Liver (tissue), 9 donors: ENCODE data around the gene FARP1. TPM values are rescaled to one million over a fixed set of nuclear protein-coding genes. Genes with fewer than 3 reads are reported as not detected.

Experiments used
- DNase-seq: peaks from one replicate; pipeline ENCODE4 v3.0.0-alpha.2; 2017; ENCODE audit warnings: low spot score
- H3K27ac ChIP-seq, 2 donors: one replicate each; pipeline ENCODE4 v1.7.0; 2013; ENCODE audit warnings: inconsistent platforms in 2 of 2, low read length in 2 of 2, control low read depth in 1 of 2, low read depth in 1 of 2, mild to moderate bottlenecking in 1 of 2
- H3K27me3 ChIP-seq, 4 donors: one replicate each; pipeline versions ENCODE4 v1.6.1 to v1.7.0; 2013; ENCODE audit warnings: low read length in 3 of 4, inconsistent platforms in 1 of 4, mild to moderate bottlenecking in 1 of 4, moderate library complexity in 1 of 4; ENCODE audit not compliant: control insufficient read depth in 4 of 4, insufficient read depth in 4 of 4
- H3K36me3 ChIP-seq, 4 donors: one replicate each; pipeline versions ENCODE4 v1.6.1 to v1.7.0; 2013; ENCODE audit warnings: low read length in 3 of 4, mild to moderate bottlenecking in 3 of 4, low read depth in 1 of 4, moderate library complexity in 1 of 4; ENCODE audit not compliant: control insufficient read depth in 4 of 4, insufficient read depth in 3 of 4
- H3K4me1 ChIP-seq, 4 donors: one replicate each; pipeline versions ENCODE4 v1.6.1 to v1.7.0; 2013; ENCODE audit warnings: low read length in 3 of 4, mild to moderate bottlenecking in 3 of 4, moderate library complexity in 1 of 4; ENCODE audit not compliant: control insufficient read depth in 4 of 4, insufficient read depth in 4 of 4
- H3K4me3 ChIP-seq, 3 donors: one replicate each; pipeline versions ENCODE4 v1.6.1 to v1.7.0; 2013; ENCODE audit warnings: low read length in 3 of 3, control low read depth in 1 of 3, low read depth in 1 of 3, mild to moderate bottlenecking in 1 of 3
- H3K9ac ChIP-seq, 2 donors: one replicate each; pipeline ENCODE4 v1.7.0; 2013; ENCODE audit warnings: low read length in 2 of 2, mild to moderate bottlenecking in 2 of 2, moderate library complexity in 2 of 2, control low read depth in 1 of 2, low read depth in 1 of 2
- H3K9me3 ChIP-seq, 4 donors: one replicate each; pipeline versions ENCODE4 v1.6.1 to v1.7.0; 2013; ENCODE audit warnings: low read length in 3 of 4; ENCODE audit not compliant: control insufficient read depth in 4 of 4
- ATF3 ChIP-seq: IDR thresholded peaks from 2 replicates; pipeline ENCODE4 v1.6.1; 2016; ENCODE audit warnings: antibody characterized with exemption
- CTCF ChIP-seq: fragments of 150-350 bp; IDR thresholded peaks from 2 replicates; pipeline ENCODE4 v1.5.1; 2017; ENCODE audit warnings: improper control_type of control experiment, low read depth, low read length; ENCODE audit not compliant: missing input control
- EGR1 ChIP-seq, 2 donors: IDR thresholded peaks; 2 replicates each; pipeline ENCODE4 v1.6.1; 2016 to 2018; ENCODE audit warnings: antibody characterized with exemption in 2 of 2, low read depth in 2 of 2
- FOXA1 ChIP-seq: IDR thresholded peaks from 2 replicates; pipeline ENCODE4 v1.6.1; 2016; ENCODE audit warnings: antibody characterized with exemption
- FOXA2 ChIP-seq: IDR thresholded peaks from 2 replicates; pipeline ENCODE4 v1.6.1; 2016; ENCODE audit warnings: antibody characterized with exemption
- GABPA ChIP-seq, 2 donors: IDR thresholded peaks in 1 of 2; conservative IDR thresholded peaks in 1 of 2; 2 replicates each; pipeline ENCODE4 v1.6.1; 2016; ENCODE audit warnings: antibody characterized with exemption in 2 of 2, mild to moderate bottlenecking in 1 of 2, moderate library complexity in 1 of 2
- HNF4A ChIP-seq, 2 donors: conservative IDR thresholded peaks; 2 replicates each; pipeline ENCODE4 v1.6.1; 2016; ENCODE audit warnings: antibody characterized with exemption in 2 of 2, mild to moderate bottlenecking in 2 of 2
- HNF4G ChIP-seq: IDR thresholded peaks from 2 replicates; pipeline ENCODE4 v1.6.1; 2016; ENCODE audit warnings: antibody characterized with exemption
- JUND ChIP-seq, 2 donors: IDR thresholded peaks; 2 replicates each; pipeline ENCODE4 v1.6.1; 2016; ENCODE audit warnings: antibody characterized with exemption in 2 of 2
- MAX ChIP-seq: IDR thresholded peaks from 2 replicates; pipeline ENCODE4 v1.6.1; 2016; ENCODE audit warnings: antibody characterized with exemption
- NR2F2 ChIP-seq: IDR thresholded peaks from 2 replicates; pipeline ENCODE4 v1.6.1; 2016; ENCODE audit warnings: antibody characterized with exemption
- RAD21 ChIP-seq, 2 donors: IDR thresholded peaks; 2 replicates each; pipeline ENCODE4 v1.6.1; 2016; ENCODE audit warnings: antibody characterized with exemption in 2 of 2, mild to moderate bottlenecking in 2 of 2
- REST ChIP-seq: IDR thresholded peaks from 2 replicates; pipeline ENCODE4 v1.6.1; 2016; ENCODE audit warnings: antibody characterized with exemption, mild to moderate bottlenecking
- RXRA ChIP-seq, 2 donors: IDR thresholded peaks; 2 replicates each; pipeline ENCODE4 v1.6.1; 2017 to 2018; ENCODE audit warnings: antibody characterized with exemption in 2 of 2, mild to moderate bottlenecking in 1 of 2
- SP1 ChIP-seq: IDR thresholded peaks from 2 replicates; pipeline ENCODE4 v1.6.1; 2018; ENCODE audit warnings: antibody characterized with exemption, mild to moderate bottlenecking
- TAF1 ChIP-seq: conservative IDR thresholded peaks from 2 replicates; pipeline ENCODE4 v1.6.1; 2016; ENCODE audit warnings: antibody characterized with exemption, mild to moderate bottlenecking
- YY1 ChIP-seq: IDR thresholded peaks from 2 replicates; pipeline ENCODE4 v1.6.1; 2016; ENCODE audit warnings: antibody characterized with exemption, mild to moderate bottlenecking
- ZBTB33 ChIP-seq: IDR thresholded peaks from 2 replicates; pipeline ENCODE4 v1.6.1; 2016; ENCODE audit warnings: antibody characterized with exemption
- WGBS: extraction: QIAGEN DNeasy Blood & Tissue Kit; methylation state at CpG from one replicate; pipeline ENCODE4 v1.1.7; 2013; 5-methylcytosine and 5-hydroxymethylcytosine counted together
- polyA plus RNA-seq, 2 donors: library from polyadenylated mRNA; stranded (reverse) in 1 of 2; unstranded in 1 of 2; fragments of 200-250 nt in 1 of 2; fragments of >200 nt in 1 of 2; fragmentation: Nextera tagmentation in 1 of 2; extraction: Ambion mirVana in 1 of 2; gene quantifications; one replicate each; pipeline versions ENCODE4 v1.2.1 to v1.2.3, GENCODE V29; 2013 to 2015
- total RNA-seq, 2 donors: library from RNA; depleted of rRNA; stranded (reverse); fragments of >200 nt; gene quantifications; one replicate each; pipeline ENCODE4 v1.2.3, GENCODE V29; 2014
- donor health status: healthy.
- donor health status: healthy.
- donor health status: healthy.
- donor health status: healthy.
- donor health status: healthy.

The FARP1 gene
- total and polyA plus RNA-seq, 4 donors = 28.4 to 62.6 (median 39.8) TPM

- TF ChIP-seq REST (no peak), ZBTB33 (no peak), ATF3 (no peak), MAX (no peak), HNF4G (no peak), EGR1 (IDR thresholded peaks at IDR 0.05; ENCODE audit: low read depth in 2 of 2) (no peak), SP1 (no peak), RXRA (IDR thresholded peaks at IDR 0.05) (no peak), HNF4A (conservative IDR thresholded peaks at IDR 0.05) (no peak), RAD21 (IDR thresholded peaks at IDR 0.05) (no peak), JUND (IDR thresholded peaks at IDR 0.05) (no peak), GABPA (IDR thresholded peaks at IDR 0.05 in 1 of 2, conservative IDR thresholded peaks at IDR 0.05 in 1 of 2) (no peak), YY1 (no peak), CTCF (no peak), FOXA1 (no peak), TAF1 (no peak), FOXA2 (no peak), NR2F2 (no peak)
- Histone ChIP-seq H3K4me1 (peaks cover 20 to 51% (median 44%) of the 10 kb centered on the region in 4 donors), H3K9me3 (no peaks in the 10 kb centered on the region), H3K27ac (peak overlapping the region; percentile 19 to 66), H3K4me3 (no peak overlapping the region), H3K36me3 (peaks cover 2 to 11% (median 9%) of the 10 kb centered on the region in 4 donors), H3K9ac (no peak overlapping the region), H3K27me3 (no peaks in the 10 kb centered on the region)
- WGBS = 81% methylated on average over 10 of the region's 10 CpGs
- DNase-seq = no peak
Observed at GRCh38 chr13:98474292-98474691, 331.4 kb downstream of the FARP1 start.
